OCI-LY3 (cell line): ENCODE results near the gene CAMTA1.

Source experiments
- CTCF ChIP-seq: fragments of 200-600, 300-600 bp; sonication (generic); IDR thresholded peaks from 2 replicates; pipeline ENCODE4 v1.5.1; 2014; ENCODE audit warnings: antibody characterized with exemption, low read length, low read depth
- EZH2phosphoT487 ChIP-seq: fragments of 200-600 bp; shearing (Covaris generic); IDR thresholded peaks from 2 replicates; pipeline ENCODE4 v1.6.1; 2018; ENCODE audit warnings: antibody characterized with exemption, mixed run types, low read depth

DNA sequence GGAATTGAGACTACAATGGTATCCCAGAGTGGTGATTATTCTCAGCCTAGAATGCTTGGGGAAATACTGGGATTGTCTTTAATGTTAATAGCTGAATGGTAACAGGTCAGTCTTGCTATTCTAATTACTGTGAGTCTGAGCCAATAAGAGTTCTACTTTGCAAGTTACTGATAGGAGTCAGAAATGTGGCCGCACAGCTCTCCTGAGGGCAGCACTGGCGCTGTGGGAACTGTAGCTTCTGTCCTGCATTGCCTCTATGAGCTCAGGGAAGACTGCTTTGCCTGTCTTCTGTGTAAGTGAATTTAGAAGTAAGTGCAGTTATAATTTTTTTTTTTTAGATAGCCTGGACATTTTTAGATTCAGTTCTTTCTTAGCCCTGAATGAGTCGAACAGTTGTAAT is 975.8 kb downstream of the CAMTA1 start:
- TF ChIP-seq CTCF: no peak
- TF ChIP-seq EZH2phosphoT487: no peak
